Tibial nerve (tissue), 3 donors: ENCODE measurements around the gene NOSTRIN.

Source experiments
- CTCF ChIP-seq, 5 experiments: fragments of 200-600 bp in 3 of 5; fragments of 450-650 bp in 2 of 5; sonication (generic) in 3 of 5; IDR thresholded peaks; one replicate each; pipeline ENCODE4 v1.5.1; 2016 to 2019; ENCODE audit warnings: antibody characterized with exemption in 5 of 5, mild to moderate bottlenecking in 3 of 5, moderate library complexity in 2 of 5
- POLR2A ChIP-seq, 2 donors: fragments of 450-650 bp; IDR thresholded peaks; one replicate each; pipeline ENCODE4 v1.6.1; 2017; ENCODE audit warnings: antibody characterized with exemption in 2 of 2, mild to moderate bottlenecking in 2 of 2, moderate library complexity in 2 of 2

GRCh38 chr2:168835969-168836368 lies 33.5 kb downstream of the NOSTRIN start:
- TF ChIP-seq POLR2A (IDR thresholded peaks at IDR 0.05): no peak
- no peak for TF ChIP-seq CTCF (IDR thresholded peaks at IDR 0.05)
